HG02798 (cell line): Measurements from ENCODE around the gene DUSP15.
"Not testable (repeated sequence)": the region's sequence is repeated elsewhere in the genome, so short reads cannot be mapped to it uniquely, and the experiment has no call there.

Experiments used
- ATAC-seq: cut with Tn5 transposase; IDR thresholded peaks from one replicate; pipeline ENCODE4 v1.9.1; 2021; ENCODE audit warnings: mild to moderate bottlenecking; ENCODE audit not compliant: unreplicated experiment, poor library complexity

Gene DUSP15

GRCh38 chr20:31842471-31843157 is 27.7 kb downstream of the DUSP15 start:
- ATAC-seq, result no peak

DNA sequence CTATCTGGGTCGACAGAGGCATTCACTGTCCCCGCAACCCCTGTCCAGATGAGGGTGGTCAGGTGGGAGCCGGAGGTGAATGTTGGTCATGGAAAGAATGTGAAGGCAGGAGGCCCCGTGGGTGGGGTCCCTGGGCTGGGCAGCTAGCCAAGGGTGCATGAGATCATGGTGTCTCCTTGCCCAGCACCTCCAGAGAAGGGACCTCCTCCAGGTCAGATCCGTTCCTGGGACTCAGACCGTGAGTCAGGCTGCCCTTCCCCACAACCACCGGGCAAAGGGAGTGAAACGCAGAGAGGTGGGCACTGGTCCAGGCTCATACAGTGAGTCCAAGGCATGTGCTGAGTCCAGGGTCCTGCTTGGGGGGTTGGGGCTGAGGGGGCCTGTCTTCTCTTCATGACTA is 28.4 kb downstream of the DUSP15 start:
- ATAC-seq, result no peak

DNA sequence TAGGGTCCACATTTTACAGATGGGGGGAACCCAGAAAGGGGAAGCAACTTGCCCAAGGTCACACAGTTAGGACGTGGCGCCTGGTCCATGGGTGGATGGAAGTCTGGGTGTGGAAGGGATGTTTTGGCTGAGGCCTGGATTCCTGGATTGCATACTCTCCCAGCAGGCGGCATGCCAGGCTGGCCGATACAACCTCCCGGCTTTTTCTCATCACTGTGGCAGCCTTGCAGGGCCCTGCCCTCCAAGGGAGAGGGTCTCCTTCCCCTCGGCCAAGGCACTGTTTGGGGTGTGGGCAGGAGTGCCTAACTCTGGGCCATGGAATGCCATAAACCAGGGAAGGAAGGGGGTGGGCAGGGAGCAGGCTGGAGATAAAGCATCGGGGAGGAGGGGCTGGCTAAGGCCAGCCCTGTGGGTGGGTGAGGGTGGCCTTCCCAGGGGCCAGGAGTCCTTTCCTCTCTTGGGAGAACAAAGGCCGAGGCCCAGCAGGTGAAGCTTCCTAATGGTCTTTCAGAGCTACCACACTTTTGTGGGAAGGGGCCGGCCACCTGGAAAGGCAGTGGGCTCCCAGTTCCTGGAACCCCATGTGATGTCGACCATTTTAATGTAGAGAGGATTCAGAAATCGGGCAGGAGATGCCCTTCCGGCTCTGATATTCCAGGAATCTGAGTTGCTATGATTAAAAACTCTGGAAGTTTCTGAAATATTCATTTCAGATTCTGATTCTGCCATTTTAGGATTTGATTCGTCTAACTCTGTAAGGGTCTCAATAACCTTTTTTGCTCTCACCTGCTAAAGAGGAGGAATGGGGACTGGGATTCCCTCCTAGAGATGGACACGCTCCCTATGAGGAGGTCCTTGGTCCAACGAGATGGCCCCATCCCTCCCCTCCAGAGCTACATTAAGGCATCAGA is 29.2 kb downstream of the DUSP15 start:
- ATAC-seq, result no peak

DNA sequence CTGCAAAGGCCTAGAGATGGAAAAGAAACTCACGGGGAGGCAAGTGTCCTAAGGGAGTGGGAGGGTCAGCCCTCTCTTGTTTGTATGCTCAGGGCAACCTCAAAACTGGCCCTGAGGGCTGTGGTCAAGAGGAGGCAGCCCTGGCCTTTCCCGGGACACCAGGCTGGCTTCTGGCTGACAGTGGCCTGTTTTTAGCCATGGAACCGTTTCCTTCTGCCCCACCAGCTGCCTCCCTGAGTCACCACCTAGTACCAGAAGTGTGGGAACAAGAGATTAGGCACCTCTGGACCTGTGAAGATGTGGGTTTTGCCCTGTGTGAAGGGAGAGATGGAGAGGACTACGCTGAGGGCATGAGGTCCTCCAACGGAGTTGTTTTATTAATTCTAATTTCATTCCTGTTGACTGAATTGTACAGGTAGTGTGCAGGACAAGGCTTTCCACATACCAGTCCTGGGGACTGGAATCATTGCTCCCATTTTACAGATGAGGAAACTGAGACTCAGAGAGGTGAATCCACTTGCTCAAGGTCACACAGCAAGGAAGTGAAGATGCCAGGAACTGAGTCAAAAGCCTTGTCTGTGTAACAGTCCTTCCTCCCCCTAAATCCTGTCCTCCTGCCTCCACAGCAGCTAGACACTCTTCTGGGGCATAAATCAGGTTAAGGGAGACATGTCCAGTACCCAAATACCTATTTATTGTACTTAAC is 30.4 kb downstream of the DUSP15 start:
- ATAC-seq, result no peak

DNA sequence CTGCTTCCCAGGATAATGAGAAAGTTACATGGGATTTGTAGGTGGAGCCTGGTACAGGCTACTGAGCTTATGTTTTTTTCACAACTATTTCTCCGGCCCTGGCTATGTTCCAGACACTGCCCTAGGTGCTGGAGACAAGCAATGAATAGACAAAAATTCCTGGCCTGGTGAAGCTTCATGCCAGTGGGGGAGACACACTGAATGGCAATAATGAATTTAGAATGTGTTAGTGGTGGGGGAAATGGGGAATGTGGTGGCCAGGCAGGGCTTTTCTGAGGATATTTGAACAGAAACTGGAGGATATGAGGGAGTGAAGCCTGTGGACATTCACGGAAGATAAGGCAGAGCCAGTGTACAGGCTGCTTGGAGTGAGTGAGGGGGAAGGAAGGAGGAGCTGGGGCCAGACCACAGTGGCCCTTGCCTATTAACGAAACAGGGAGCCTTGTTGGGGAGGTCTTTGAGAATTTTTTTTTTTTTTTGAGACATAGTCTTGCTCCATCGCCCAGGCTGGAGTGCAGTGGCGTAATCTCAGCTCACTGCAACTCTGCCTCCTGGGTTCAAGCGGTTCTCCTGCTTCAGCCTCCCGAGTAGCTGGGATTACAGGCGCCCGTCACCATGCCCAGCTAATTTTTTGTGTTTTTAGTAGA is 31.6 kb downstream of the DUSP15 start:
- ATAC-seq, result no peak

DNA sequence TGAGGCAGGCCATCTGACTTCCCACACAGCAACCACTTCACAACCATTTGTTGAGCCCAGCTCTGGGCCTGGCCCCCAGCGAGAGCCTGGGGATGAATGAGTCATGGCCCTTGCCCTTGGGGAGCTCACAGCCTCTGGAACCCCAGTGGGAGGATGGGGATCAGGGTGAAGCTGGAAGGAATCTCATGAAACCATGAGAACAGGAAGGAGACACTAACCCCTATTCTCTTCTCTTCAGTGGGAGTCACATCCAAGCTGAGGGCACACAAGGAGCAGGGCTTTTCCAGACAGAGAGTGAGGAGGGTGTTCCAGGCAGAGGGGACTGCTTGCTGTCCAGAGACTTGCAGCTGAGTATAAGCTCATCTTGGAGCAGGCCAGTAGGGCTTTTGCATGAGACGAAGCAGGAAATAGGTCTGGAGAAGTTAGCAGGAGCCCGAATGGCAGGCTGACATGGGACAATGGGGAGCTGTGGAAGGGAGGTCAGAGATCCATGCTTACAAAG is 32.4 kb downstream of the DUSP15 start:
- no peak for ATAC-seq

DNA sequence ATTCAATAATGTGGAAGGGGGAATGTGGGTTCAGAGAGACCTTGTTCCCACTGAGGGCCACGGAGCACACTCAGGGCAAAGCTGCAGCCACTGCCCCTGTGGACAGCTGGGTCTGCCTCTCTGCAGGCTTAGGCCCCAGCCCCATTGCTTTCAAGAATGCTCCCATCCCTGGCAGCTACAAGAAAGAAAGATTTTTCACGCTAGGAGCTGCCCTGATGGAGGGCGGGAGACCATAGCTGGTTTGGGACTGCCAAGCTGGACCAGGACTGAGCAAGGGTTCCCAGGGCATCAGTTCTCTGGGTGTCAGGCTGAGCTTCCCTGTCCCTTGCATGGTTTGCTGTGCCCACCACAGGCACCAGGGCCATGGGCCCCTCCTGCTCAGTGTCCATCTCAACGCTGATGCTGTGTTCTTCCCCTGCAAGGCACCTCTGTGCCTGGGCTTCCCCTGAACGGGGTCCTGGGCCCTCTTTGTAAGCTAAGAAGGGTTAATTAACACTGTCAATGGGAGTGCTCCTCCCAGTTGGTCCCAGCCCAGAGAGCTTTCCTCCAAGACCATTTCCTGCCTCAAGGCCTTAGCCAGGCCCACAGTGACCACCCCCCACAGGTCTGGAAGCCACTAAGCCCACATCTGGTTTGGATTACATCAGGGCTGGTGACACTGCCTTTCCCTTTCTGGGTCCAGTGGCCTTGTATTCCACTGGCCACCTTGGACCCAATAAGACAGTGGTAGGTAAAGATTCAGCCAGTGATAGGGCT is 33.3 kb downstream of the DUSP15 start:
- no peak for ATAC-seq

- ATAC-seq, result peak; percentile 74
Measured at GRCh38 chr20:31835977-31836852, 34.1 kb downstream of the DUSP15 start.

GRCh38 chr20:31835554-31835953 is 34.8 kb downstream of the DUSP15 start:
- ATAC-seq, result no peak

- no peak for ATAC-seq
Measured at GRCh38 chr20:31833931-31834521, 36.3 kb downstream of the DUSP15 start.

DNA sequence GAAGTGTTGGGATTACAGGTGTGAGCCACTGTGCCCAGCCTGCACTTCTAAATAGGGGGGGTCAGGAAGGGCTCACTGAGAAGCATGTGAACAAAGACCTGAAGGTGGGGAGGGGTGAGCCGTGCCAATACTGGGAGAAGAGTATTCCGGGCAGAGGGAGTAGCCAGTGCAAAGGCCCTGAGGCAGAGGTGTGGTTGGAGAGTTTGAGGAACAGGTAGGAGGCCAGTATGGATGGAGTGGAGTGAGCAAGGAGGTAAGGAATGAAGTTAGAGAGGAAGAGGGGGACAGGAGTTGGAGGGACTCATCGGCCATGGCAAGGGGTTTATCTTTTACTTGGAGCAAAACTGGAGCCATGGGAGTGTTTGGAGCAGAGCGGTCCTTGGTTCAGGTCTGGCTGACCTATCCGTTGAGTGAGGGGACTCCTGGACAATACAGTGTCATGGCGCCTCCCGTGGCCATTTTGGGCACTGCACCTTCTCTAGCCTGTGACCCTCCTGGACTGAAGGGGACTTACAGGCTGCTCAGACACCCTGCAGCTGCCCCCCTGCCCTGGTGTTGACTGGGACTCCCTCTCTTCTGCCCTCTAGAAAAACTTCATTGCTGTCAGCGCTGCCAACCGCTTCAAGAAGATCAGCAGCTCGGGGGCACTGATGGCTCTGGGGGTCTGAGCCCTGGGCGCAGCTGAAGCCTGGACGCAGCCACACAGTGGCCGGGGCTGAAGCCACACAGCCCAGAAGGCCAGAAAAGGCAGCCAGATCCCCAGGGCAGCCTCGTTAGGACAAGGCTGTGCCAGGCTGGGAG is 37.0 kb downstream of the DUSP15 start:
- no peak for ATAC-seq

- no peak for ATAC-seq
Measured at GRCh38 chr20:31831771-31832306, 38.5 kb downstream of the DUSP15 start.

DNA sequence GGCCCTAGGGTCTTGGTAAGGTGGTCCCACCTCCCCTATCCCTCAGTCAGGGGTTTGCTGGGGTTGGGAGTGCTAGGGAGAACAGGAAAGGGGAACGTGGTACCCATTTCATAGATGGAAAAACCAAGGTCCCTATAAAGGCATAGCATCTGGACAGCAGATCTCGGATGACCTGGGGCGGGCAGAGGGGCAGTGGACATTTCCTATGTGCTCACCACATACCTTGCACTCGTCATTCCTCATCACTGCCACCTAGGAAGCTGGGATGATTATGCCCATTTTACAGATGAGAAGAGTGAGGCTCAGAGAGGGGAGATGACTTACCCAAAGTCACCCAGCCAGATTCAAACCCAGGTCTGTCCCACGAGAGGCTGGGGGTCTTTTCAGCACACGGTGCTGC is 39.1 kb downstream of the DUSP15 start:
- ATAC-seq, result no peak

DNA sequence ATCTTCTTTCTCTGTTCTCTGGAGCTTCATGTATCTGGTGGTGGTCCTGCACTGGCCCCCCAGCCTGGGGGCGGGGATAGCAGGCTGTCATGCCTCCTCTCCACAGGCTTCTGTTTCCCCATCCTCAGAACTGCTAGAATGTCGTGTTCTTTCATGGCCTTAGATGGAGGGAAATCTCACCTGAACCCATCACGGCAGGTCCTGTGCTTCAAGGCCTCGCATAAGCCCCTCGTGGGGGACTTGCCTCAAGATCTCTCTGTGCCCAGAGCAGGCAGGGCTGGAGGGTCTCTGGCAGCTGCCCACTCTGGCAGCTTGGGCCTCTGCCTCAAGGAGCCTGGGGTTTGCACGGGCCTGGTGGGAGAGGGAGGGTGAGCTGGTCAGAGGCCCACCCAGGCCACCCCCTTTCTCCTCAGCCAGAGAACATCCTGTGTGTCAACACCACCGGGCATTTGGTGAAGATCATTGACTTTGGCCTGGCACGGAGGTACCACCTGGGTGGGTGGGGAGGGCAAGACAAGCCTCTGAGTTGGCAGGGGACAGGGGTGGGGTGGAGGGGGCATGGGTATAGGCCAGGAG is 39.8 kb downstream of the DUSP15 start:
- no peak for ATAC-seq

DNA sequence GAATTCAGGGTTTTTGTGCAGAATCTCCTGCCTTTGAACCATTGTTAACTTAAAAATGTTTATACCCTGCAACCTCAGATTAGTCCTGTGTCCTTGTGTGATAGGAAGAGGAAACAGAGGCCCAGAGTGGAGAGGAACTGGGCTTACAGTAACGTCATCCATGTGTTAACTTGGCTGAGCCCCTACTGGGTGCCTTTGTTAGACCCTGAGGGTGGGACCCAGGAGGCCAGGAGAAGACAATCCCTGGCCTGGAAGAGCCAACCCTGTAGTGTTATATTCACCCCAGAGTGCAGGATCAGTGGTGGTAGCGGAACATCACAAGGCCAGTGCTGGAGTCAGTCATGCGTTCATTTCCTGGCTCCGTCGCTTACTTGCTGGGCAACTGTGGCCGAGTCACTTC is 40.6 kb downstream of the DUSP15 start:
- ATAC-seq, result no peak

- not testable (repeated sequence) for ATAC-seq
Measured at GRCh38 chr20:31828016-31828415, 42.3 kb downstream of the DUSP15 start.

GRCh38 chr20:31827059-31827458 is 43.3 kb downstream of the DUSP15 start:
- no peak for ATAC-seq
